Fibroblast of pulmonary artery (primary cell): Measurements from ENCODE around the gene ROR1.

ENCODE experiments used
- DNase-seq: peaks from one replicate; pipeline ENCODE4 v3.0.0-alpha.2; 2010; ENCODE audit warnings: low read depth
- H3K4me3 ChIP-seq: replicated peaks from 2 replicates; pipeline ENCODE4 v1.5.1; 2011; ENCODE audit warnings: low read depth, mild to moderate bottlenecking, control low read depth, low read length, moderate library complexity
- TF ChIP-seq, protein P1 (sequence below): IDR thresholded peaks from 2 replicates; pipeline ENCODE4 v1.5.1; 2011; ENCODE audit warnings: mild to moderate bottlenecking, control low read depth, low read length, inconsistent platforms; ENCODE audit errors: missing control alignments

The ROR1 gene

DNA sequence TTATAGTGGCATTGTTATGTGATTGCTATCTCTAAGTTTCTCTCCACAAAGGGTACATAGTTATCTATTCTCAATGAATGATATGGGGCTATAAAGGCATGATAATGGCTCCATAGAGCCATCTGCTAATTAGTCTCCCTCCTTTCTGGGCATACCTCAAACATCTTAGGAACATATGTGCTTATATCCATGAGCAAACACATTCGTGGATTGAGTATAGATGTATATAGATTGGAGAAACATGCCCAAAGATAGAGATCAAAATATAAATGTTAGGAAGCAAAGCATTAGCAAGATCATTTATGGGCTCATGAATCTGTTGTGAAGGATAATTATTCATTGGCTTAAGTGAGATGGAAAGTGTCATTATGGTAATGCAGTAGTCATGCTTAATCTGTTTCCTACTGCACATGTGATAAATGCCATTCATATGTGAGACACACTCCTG lies 273.8 kb downstream of the ROR1 start:
- H3K4me3 ChIP-seq = no peak overlapping the region
- TF ChIP-seq, protein P1, sequence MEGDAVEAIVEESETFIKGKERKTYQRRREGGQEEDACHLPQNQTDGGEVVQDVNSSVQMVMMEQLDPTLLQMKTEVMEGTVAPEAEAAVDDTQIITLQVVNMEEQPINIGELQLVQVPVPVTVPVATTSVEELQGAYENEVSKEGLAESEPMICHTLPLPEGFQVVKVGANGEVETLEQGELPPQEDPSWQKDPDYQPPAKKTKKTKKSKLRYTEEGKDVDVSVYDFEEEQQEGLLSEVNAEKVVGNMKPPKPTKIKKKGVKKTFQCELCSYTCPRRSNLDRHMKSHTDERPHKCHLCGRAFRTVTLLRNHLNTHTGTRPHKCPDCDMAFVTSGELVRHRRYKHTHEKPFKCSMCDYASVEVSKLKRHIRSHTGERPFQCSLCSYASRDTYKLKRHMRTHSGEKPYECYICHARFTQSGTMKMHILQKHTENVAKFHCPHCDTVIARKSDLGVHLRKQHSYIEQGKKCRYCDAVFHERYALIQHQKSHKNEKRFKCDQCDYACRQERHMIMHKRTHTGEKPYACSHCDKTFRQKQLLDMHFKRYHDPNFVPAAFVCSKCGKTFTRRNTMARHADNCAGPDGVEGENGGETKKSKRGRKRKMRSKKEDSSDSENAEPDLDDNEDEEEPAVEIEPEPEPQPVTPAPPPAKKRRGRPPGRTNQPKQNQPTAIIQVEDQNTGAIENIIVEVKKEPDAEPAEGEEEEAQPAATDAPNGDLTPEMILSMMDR = no peak
- no peak for DNase-seq

DNA sequence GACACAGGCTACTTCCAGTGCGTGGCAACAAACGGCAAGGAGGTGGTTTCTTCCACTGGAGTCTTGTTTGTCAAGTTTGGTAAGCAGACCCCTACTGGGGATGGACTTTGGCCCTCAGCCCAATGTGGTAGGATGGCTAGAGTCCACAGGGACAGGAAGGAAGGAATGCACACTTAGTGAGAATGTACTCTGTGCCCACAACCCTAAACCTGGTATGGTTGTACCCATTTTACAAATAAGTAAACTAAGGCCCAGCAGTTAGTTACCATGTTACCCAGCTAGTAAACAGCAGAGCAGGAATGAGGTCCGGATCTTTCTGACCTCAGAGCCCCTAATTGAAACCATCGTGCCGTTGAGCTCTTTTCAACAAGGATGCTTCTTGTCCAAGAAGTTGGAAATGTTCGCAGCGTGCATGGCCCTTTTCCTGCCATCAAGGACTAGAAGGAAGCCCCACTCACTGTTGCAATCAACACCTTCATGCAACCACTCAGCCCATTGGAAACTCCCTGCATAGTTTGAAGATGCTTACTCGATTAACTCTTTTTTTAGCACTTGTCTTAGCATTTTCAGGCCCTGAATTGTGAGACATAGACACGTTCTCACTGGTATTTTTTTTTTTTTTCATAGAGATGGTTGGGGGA lies 276.2 kb downstream of the ROR1 start:
- TF ChIP-seq, protein P1 = no peak
- no peak overlapping the region for H3K4me3 ChIP-seq
- no peak for DNase-seq

DNA sequence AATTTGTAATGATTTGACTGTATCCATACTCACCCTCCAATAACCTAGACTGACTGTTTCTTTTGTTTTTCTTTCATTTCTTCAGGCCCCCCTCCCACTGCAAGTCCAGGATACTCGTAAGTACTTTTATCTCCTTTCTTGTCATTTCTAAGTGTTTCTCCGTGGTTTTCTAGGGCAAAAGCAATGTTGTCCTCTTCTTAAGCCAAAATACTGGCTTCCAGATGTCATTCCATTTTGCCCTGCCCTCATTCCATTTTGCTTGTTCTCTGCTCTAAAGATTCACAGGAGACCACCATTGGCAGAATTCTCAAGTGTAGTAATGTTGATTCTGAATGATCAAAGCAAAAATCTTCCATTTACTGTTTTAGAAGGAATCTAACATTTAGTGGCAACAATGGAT lies 276.8 kb downstream of the ROR1 start:
- TF ChIP-seq, protein P1 = no peak
- no peak overlapping the region for H3K4me3 ChIP-seq
- no peak for DNase-seq

DNA sequence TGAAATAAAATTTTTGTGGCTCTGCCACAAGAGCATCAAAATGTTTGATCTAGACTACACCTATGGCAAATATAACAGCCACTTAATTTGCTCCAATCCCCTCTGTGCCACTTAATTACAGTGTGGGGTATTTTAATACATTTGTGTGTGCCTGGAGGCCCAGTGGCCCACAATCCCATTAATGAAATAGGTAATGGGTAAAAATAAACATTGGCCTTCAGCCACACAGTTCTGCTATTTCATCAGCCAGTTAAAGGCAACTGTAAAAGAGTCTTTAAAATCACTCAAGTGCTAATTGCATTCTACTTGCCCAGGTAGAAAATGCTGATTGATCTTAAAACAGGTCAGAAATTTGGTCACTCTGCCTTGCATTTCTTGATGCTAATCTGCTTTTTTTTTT lies 278.0 kb downstream of the ROR1 start:
- no peak for DNase-seq
- TF ChIP-seq, protein P1 = no peak
- no peak overlapping the region for H3K4me3 ChIP-seq

DNA sequence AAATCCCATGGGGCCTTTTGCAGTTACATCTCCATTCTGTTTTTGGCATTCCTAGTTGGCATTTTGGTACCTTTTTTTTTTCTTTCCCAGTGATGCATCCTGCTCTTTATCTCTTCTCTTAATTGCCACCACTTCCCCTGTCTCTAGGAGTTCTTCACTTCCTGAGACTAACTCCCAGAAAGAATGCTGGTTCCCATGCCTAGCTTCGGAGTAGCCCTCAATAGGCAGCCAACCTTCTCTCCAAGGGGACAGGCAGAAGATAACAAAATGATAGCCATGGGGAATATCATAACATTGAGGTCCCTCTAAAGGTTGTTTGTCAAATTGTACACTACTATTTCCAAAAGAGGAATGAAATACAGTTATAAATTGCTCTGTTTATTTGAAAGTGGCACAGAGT lies 279.0 kb downstream of the ROR1 start:
- no peak for DNase-seq
- H3K4me3 ChIP-seq = no peak overlapping the region
- TF ChIP-seq, protein P1 = no peak

DNA sequence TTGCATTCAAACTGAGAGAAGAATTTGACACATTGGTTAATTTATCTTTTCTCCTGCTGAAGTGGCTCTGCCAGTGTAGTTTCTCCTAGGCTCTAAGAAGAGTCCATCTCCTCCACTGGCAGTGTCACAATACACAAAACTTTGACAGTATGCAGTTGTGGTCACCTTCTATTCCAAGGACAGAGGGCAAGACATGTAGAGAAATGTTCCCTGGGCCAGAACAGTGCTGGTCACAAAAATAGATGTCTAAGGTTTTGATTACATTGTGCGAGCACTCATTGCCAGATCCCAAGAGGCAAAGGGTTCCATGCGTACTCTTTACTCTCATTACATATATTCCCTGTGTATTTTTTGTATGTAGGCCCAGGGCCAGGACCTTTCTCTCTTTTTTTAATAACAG lies 281.5 kb downstream of the ROR1 start:
- TF ChIP-seq, protein P1 = no peak
- H3K4me3 ChIP-seq = no peak overlapping the region
- DNase-seq = no peak

DNA sequence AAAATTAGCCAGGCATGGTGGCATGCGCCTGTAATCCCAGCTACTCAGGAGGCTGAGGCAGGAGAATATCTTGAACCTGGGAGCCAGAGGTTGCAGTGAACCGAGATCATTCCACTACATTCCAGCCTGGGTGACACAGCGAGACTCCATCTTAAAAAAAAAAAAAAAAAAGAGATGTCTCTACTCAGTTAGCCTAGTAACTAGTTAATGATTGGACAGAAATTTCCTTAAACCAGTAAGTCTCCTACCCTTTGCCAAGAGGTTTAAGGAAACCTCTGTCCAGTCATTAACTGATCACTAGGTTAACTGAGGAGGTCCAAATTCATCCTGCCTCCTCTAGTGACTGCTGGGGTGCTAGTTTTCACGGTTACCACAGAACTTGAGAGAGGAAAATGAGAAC lies 285.7 kb downstream of the ROR1 start:
- TF ChIP-seq, protein P1 = no peak
- H3K4me3 ChIP-seq = no peak overlapping the region
- no peak for DNase-seq
